Progenitor cell of endocrine pancreas (in vitro differentiated cells): ENCODE measurements around the gene LRRC75A. TPM values are rescaled to one million over a fixed set of nuclear protein-coding genes. Genes with fewer than 3 reads are reported as not detected.

Experiments
- DNase-seq: peaks from one replicate; pipeline ENCODE4 v3.0.0; 2021; ENCODE audit warnings: low spot score; ENCODE audit not compliant: unreplicated experiment
- H3K27ac Mint-ChIP-seq: 2 replicates; pipeline ENCODE4 v1.8.0; 2021; ENCODE audit warnings: mild to moderate bottlenecking, moderate library complexity, mixed read lengths
- H3K27me3 Mint-ChIP-seq: 2 replicates; pipeline ENCODE4 v1.8.0; 2021; ENCODE audit warnings: mixed read lengths
- H3K36me3 Mint-ChIP-seq: 2 replicates; pipeline ENCODE4 v1.8.0; 2022; ENCODE audit warnings: mixed read lengths; ENCODE audit not compliant: insufficient read depth
- H3K4me1 Mint-ChIP-seq: 2 replicates; pipeline ENCODE4 v1.8.0; 2021; ENCODE audit warnings: low read depth, mixed read lengths
- H3K4me3 Mint-ChIP-seq: 2 replicates; pipeline ENCODE4 v1.8.0; 2021; ENCODE audit warnings: low read depth, mild to moderate bottlenecking, moderate library complexity, mixed read lengths
- H3K9me3 Mint-ChIP-seq: 2 replicates; pipeline ENCODE4 v1.8.0; 2021; ENCODE audit warnings: low read depth, mixed read lengths
- CTCF ChIP-seq: fragments of 200-600 bp; sonication (generic); IDR thresholded peaks from one replicate; pipeline ENCODE4 v1.5.0; 2021; ENCODE audit warnings: antibody characterized with exemption, mild to moderate bottlenecking; ENCODE audit not compliant: unreplicated experiment
- long read RNA-seq: library from polyadenylated mRNA; unstranded; transcript quantifications from one replicate; pipeline ENCODE4 v2.0.0, GENCODE V29; 2020
- total RNA-seq: library from RNA; stranded (reverse); gene quantifications from 2 replicates; pipeline ENCODE4 v1.2.1, GENCODE V29; 2021

Gene LRRC75A
- total RNA-seq = 8.5 and 9.7 TPM in 2 replicates
- long read RNA-seq, partial matches to known transcripts = 5 of 6 reads
- long read RNA-seq, other reads (novel, unspliced or antisense) = 1 of 6 reads

- no peaks in the 10 kb centered on the region for H3K36me3 Mint-ChIP-seq
- H3K27me3 Mint-ChIP-seq = peaks cover 35% of the 10 kb centered on the region
- H3K4me3 Mint-ChIP-seq = peak within 1 kb of the TSS; percentile 74
- peak; percentile 42 for TF ChIP-seq CTCF
- H3K27ac Mint-ChIP-seq = no peak within 1 kb of the TSS
- peaks cover 22% of the 10 kb centered on the region for H3K4me1 Mint-ChIP-seq
- H3K9me3 Mint-ChIP-seq = no peaks in the 10 kb centered on the region
- peak; percentile 60 for DNase-seq
Observed at GRCh38 chr17:16491703-16492612, at the start of gene LRRC75A. Gene LRRC75A, minus strand, starts transcription at chr17:16492193. Its CDS starts 203 bp downstream, at chr17:16491990.

- TF ChIP-seq CTCF = no peak
- Mint-ChIP-seq H3K27me3 (no peaks in the 10 kb centered on the region), H3K4me1 (peaks cover 8% of the 10 kb centered on the region), H3K36me3 (no peaks in the 10 kb centered on the region), H3K27ac (peak overlapping the region; percentile 92), H3K9me3 (no peaks in the 10 kb centered on the region), H3K4me3 (peak overlapping the region; percentile 97)
- no peak for DNase-seq
Observed at GRCh38 chr17:16537130-16537458, 45.1 kb upstream of the LRRC75A start.

GRCh38 chr17:16534236-16534635 lies 42.2 kb upstream of the LRRC75A start:
- no peak for DNase-seq
- no peak overlapping the region for H3K4me3 Mint-ChIP-seq
- H3K36me3 Mint-ChIP-seq = no peaks in the 10 kb centered on the region
- TF ChIP-seq CTCF = no peak
- peaks cover 8% of the 10 kb centered on the region for H3K4me1 Mint-ChIP-seq
- H3K27ac Mint-ChIP-seq = no peak overlapping the region
- peaks cover 9% of the 10 kb centered on the region for H3K27me3 Mint-ChIP-seq
- no peaks in the 10 kb centered on the region for H3K9me3 Mint-ChIP-seq

GRCh38 chr17:16529906-16530305 lies 37.9 kb upstream of the LRRC75A start:
- TF ChIP-seq CTCF = no peak
- peaks cover 1% of the 10 kb centered on the region for H3K4me1 Mint-ChIP-seq
- H3K27ac Mint-ChIP-seq = no peak overlapping the region
- no peaks in the 10 kb centered on the region for H3K36me3 Mint-ChIP-seq
- DNase-seq = no peak
- no peaks in the 10 kb centered on the region for H3K9me3 Mint-ChIP-seq
- H3K27me3 Mint-ChIP-seq = peaks cover 24% of the 10 kb centered on the region
- H3K4me3 Mint-ChIP-seq = no peak overlapping the region

GRCh38 chr17:16527298-16527697 lies 35.3 kb upstream of the LRRC75A start:
- peaks cover 24% of the 10 kb centered on the region for H3K27me3 Mint-ChIP-seq

More at GRCh38 chr17:16527298-16527697, 35.3 kb upstream of the LRRC75A start:
- H3K4me3 Mint-ChIP-seq = no peak overlapping the region
- no peaks in the 10 kb centered on the region for H3K36me3 Mint-ChIP-seq
- no peak for DNase-seq
- no peaks in the 10 kb centered on the region for H3K4me1 Mint-ChIP-seq
- no peaks in the 10 kb centered on the region for H3K9me3 Mint-ChIP-seq
- H3K27ac Mint-ChIP-seq = no peak overlapping the region
- no peak for TF ChIP-seq CTCF
